GM18507 (cell line): ENCODE results near the gene SDC3.

ENCODE experiments used
- DNase-seq: peaks from one replicate; pipeline ENCODE4 v3.0.0; 2011; ENCODE audit warnings: low read depth; ENCODE audit not compliant: insufficient read length; ENCODE audit errors: extremely low spot score
- FAIRE-seq: peaks from 2 replicates; lab custom pipeline; 2011; peaks lifted over from hg19 to GRCh38; lab: Jason Lieb, UNC

Gene SDC3

GRCh38 chr1:30840904-30841598, 67.5 kb downstream of the SDC3 start:
- FAIRE-seq, result no peak
- no peak for DNase-seq

- DNase-seq (no peak), FAIRE-seq (no peak)
These were observed 68.7 kb downstream of the SDC3 start for GRCh38 chr1:30839827-30840359.

- no peak for DNase-seq
- no peak for FAIRE-seq
These were observed 69.6 kb downstream of the SDC3 start for GRCh38 chr1:30838996-30839395.

- DNase-seq, result no peak
These were observed 70.9 kb downstream of the SDC3 start for GRCh38 chr1:30837653-30838052.

GRCh38 chr1:30834253-30834652, 74.3 kb downstream of the SDC3 start:
- FAIRE-seq (no peak), DNase-seq (no peak)

More at GRCh38 chr1:30837653-30838052, 70.9 kb downstream of the SDC3 start:
- no peak for FAIRE-seq

- FAIRE-seq (no peak), DNase-seq (no peak)
These were observed 78.0 kb downstream of the SDC3 start for GRCh38 chr1:30830537-30830936.

- no peak for FAIRE-seq
- no peak for DNase-seq
These were observed 78.7 kb downstream of the SDC3 start for GRCh38 chr1:30829889-30830288.

- FAIRE-seq (no peak), DNase-seq (no peak)
These were observed 83.7 kb downstream of the SDC3 start for GRCh38 chr1:30824736-30825429.

GRCh38 chr1:30823969-30824735, 84.4 kb downstream of the SDC3 start:
- peak; percentile 96 for DNase-seq
- peak; percentile 92 for FAIRE-seq

GRCh38 chr1:30823627-30823968, 85.0 kb downstream of the SDC3 start:
- FAIRE-seq, result no peak
- DNase-seq, result no peak

GRCh38 chr1:30822966-30823581, 85.5 kb downstream of the SDC3 start:
- DNase-seq, result no peak
- FAIRE-seq, result no peak

GRCh38 chr1:30822006-30822405, 86.6 kb downstream of the SDC3 start:
- DNase-seq, result no peak
- no peak for FAIRE-seq

GRCh38 chr1:30820299-30820698, 88.3 kb downstream of the SDC3 start:
- DNase-seq, result no peak
- FAIRE-seq, result no peak
